Subcutaneous abdominal adipose tissue (tissue), 5 donors: ENCODE results near the gene FRMPD4.

Experiments used
- H3K27ac ChIP-seq: one replicate; pipeline ENCODE4 v1.7.0; 2013; ENCODE audit warnings: low read depth, mild to moderate bottlenecking, inconsistent platforms, low read length, moderate library complexity
- H3K27me3 ChIP-seq, 5 donors: one replicate each; pipeline ENCODE4 v1.7.0; 2013; ENCODE audit warnings: low read length in 5 of 5, inconsistent platforms in 1 of 5; ENCODE audit not compliant: control insufficient read depth in 5 of 5, insufficient read depth in 4 of 5
- H3K36me3 ChIP-seq, 5 donors: one replicate each; pipeline ENCODE4 v1.7.0; 2013; ENCODE audit warnings: low read length in 5 of 5; ENCODE audit not compliant: control insufficient read depth in 5 of 5, insufficient read depth in 5 of 5
- H3K4me1 ChIP-seq, 5 donors: one replicate each; pipeline ENCODE4 v1.7.0; 2013; ENCODE audit warnings: low read length in 5 of 5, mild to moderate bottlenecking in 3 of 5, moderate library complexity in 1 of 5; ENCODE audit not compliant: control insufficient read depth in 5 of 5, insufficient read depth in 5 of 5
- H3K4me3 ChIP-seq, 5 donors: one replicate each; pipeline ENCODE4 v1.7.0; 2013; ENCODE audit warnings: low read length in 5 of 5, low read depth in 1 of 5
- H3K9ac ChIP-seq, 5 donors: one replicate each; pipeline ENCODE4 v1.7.0; 2013; ENCODE audit warnings: low read length in 5 of 5, mild to moderate bottlenecking in 4 of 5, moderate library complexity in 3 of 5
- H3K9me3 ChIP-seq, 5 donors: one replicate each; pipeline ENCODE4 v1.7.0; 2013; ENCODE audit warnings: low read length in 5 of 5; ENCODE audit not compliant: control insufficient read depth in 5 of 5
- donor health status: healthy.
- donor health status: healthy.
- donor health status: healthy.
- donor health status: healthy.
- donor health status: healthy.

FRMPD4 gene

GRCh38 chrX:12767856-12768255 lies 629.6 kb downstream of the FRMPD4 start:
- no peaks in the 10 kb centered on the region for H3K9me3 ChIP-seq
- H3K36me3 ChIP-seq = no peaks in the 10 kb centered on the region
- peaks cover 5 to 12% (median 10%) of the 10 kb centered on the region in 5 donors for H3K27me3 ChIP-seq
- H3K4me3 ChIP-seq = no peak overlapping the region
- H3K4me1 ChIP-seq = peaks cover 0 to 7% (median 0%) of the 10 kb centered on the region in 5 donors
- H3K27ac ChIP-seq = no peak overlapping the region
- no peak overlapping the region for H3K9ac ChIP-seq

- H3K27me3 ChIP-seq = peaks cover 5 to 13% (median 11%) of the 10 kb centered on the region in 5 donors
- no peak overlapping the region for H3K9ac ChIP-seq
- no peak overlapping the region for H3K4me3 ChIP-seq
- H3K9me3 ChIP-seq = no peaks in the 10 kb centered on the region
- peaks cover 0 to 7% (median 0%) of the 10 kb centered on the region in 5 donors for H3K4me1 ChIP-seq
- H3K36me3 ChIP-seq = no peaks in the 10 kb centered on the region
- no peak overlapping the region for H3K27ac ChIP-seq
Measured at GRCh38 chrX:12768491-12768890, 630.2 kb downstream of the FRMPD4 start.

GRCh38 chrX:12770440-12770839 lies 632.2 kb downstream of the FRMPD4 start:
- H3K36me3 ChIP-seq = no peaks in the 10 kb centered on the region

GRCh38 chrX:12771445-12772069 lies 633.3 kb downstream of the FRMPD4 start:
- Histone ChIP-seq H3K36me3 (no peaks in the 10 kb centered on the region), H3K9me3 (no peaks in the 10 kb centered on the region), H3K27ac (no peak overlapping the region), H3K27me3 (peaks cover 9 to 25% (median 18%) of the 10 kb centered on the region in 5 donors), H3K4me3 (peak overlapping the region; percentile 18 to 25 (median 23)), H3K4me1 (peaks cover 0 to 7% (median 0%) of the 10 kb centered on the region in 5 donors), H3K9ac (no peak overlapping the region)

More at GRCh38 chrX:12770440-12770839, 632.2 kb downstream of the FRMPD4 start:
- H3K4me3 ChIP-seq = no peak overlapping the region
- H3K9ac ChIP-seq = no peak overlapping the region
- H3K27ac ChIP-seq = no peak overlapping the region
- no peaks in the 10 kb centered on the region for H3K9me3 ChIP-seq
- peaks cover 5 to 21% (median 15%) of the 10 kb centered on the region in 5 donors for H3K27me3 ChIP-seq
- H3K4me1 ChIP-seq = peaks cover 0 to 7% (median 0%) of the 10 kb centered on the region in 5 donors
